ENCODE data around the gene P3R3URF.

GRCh38 chr1:46205141-46205540 lies 28.9 kb upstream of the P3R3URF start:
- TF ChIP-seq CTCF (IDR thresholded peaks at IDR 0.05) (no peak), POLR2A (IDR thresholded peaks at IDR 0.05) (no peak)
